ENCODE data around the gene NRAS. TPM values are rescaled to one million over a fixed set of nuclear protein-coding genes. Genes with fewer than 3 reads are reported as not detected.

The NRAS gene
- total and polyA plus RNA-seq, 2 experiments from 2014 or later = 38.7 to 70.7 TPM

- in situ Hi-C loops (cut with MboI) = no loop called here
- Histone ChIP-seq H4K20me1 (ENCODE audit: insufficient read depth) (peaks cover 20% of the 10 kb centered on the region), H2AFZ (no peak overlapping the region), H3K9me3 (ENCODE audit: low read depth) (no peaks in the 10 kb centered on the region), H3K36me3 (ENCODE audit: low read depth) (peaks cover 58% of the 10 kb centered on the region), H3K27me3 (replicated peaks; ENCODE audit: insufficient read depth) (no peaks in the 10 kb centered on the region), H3K9ac (peak overlapping the region; percentile 27; the same call in 1 of the 2 replicates), H3K27ac (peak overlapping the region; percentile 76), H3K9me2 (ENCODE audit: insufficient read depth) (no peaks in the 10 kb centered on the region), H3F3A (ENCODE audit: insufficient read depth) (peaks cover 31% of the 10 kb centered on the region; the same call in 1 of the 2 replicates), H3K4me2 (ENCODE audit: unreplicated experiment) (no peak overlapping the region), H3K4me3 (no peak overlapping the region), H3K4me1 (ENCODE audit: insufficient read depth) (peaks cover 19% of the 10 kb centered on the region), H3K79me2 (ENCODE audit: insufficient read depth) (peaks cover 100% of the 10 kb centered on the region)
- peak; percentile 74 for DNase-seq
- TF ChIP-seq EZH2phosphoT487 (IDR thresholded peaks at IDR 0.05; ENCODE audit: insufficient read depth, low read depth) = no peak
- TF ChIP-seq EZH2 (IDR thresholded peaks at IDR 0.05; ENCODE audit: insufficient read depth, poor library complexity, severe bottlenecking) = no peak
- WGBS, 2 experiments (ENCODE audit: low coverage in 1 of 2, low lambda C conversion rate in 2 of 2, missing lambda C conversion rate in 2 of 2) = 60 to 64% methylated on average over 2 of the region's 2 CpGs
Observed at GRCh38 chr1:114745291-114745690, 28.7 kb upstream of the NRAS start.

- DNase-seq = no peak
- TF ChIP-seq EZH2phosphoT487 (IDR thresholded peaks at IDR 0.05; ENCODE audit: insufficient read depth, low read depth) (no peak), EZH2 (IDR thresholded peaks at IDR 0.05; ENCODE audit: insufficient read depth, poor library complexity, severe bottlenecking) (no peak)
- Histone ChIP-seq H3K9ac (no peak overlapping the region), H3F3A (ENCODE audit: insufficient read depth) (peaks cover 31% of the 10 kb centered on the region; the same call in 1 of the 2 replicates), H3K4me3 (no peak overlapping the region), H3K4me2 (ENCODE audit: unreplicated experiment) (no peak overlapping the region), H3K27me3 (replicated peaks; ENCODE audit: insufficient read depth) (no peaks in the 10 kb centered on the region), H3K9me2 (ENCODE audit: insufficient read depth) (no peaks in the 10 kb centered on the region), H3K4me1 (ENCODE audit: insufficient read depth) (peaks cover 16% of the 10 kb centered on the region), H3K27ac (no peak overlapping the region), H3K36me3 (ENCODE audit: low read depth) (peaks cover 54% of the 10 kb centered on the region), H3K79me2 (ENCODE audit: insufficient read depth) (peaks cover 100% of the 10 kb centered on the region), H3K9me3 (ENCODE audit: low read depth) (no peaks in the 10 kb centered on the region), H2AFZ (no peak overlapping the region), H4K20me1 (ENCODE audit: insufficient read depth) (peaks cover 25% of the 10 kb centered on the region; the same call in 1 of the 2 replicates)
- in situ Hi-C loops (cut with MboI) = no loop called here
- WGBS, 2 experiments (ENCODE audit: low coverage in 1 of 2, low lambda C conversion rate in 2 of 2, missing lambda C conversion rate in 2 of 2) = 98% methylated on average over 11 of the region's 11 CpGs
Observed at GRCh38 chr1:114741963-114742746, 25.6 kb upstream of the NRAS start.

DNA sequence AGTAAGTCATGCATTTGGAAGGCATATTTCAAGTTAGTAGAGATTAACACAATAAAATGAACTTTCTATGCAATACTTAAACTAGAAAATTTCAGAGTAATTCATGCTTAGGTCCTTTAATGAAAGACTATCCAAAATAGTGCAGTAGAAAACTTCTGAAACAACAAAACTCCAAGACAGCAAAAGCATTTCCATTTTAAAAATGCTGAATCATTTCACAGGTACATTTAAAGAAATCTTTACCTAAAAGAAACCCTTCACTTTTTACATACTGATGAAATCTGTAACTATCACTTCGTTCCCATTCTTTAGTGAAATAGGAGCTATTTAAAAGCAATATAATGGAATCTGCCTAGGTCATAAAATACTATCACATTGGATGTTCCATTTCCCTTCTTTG is 23.8 kb upstream of the NRAS start:
- DNase-seq = no peak
- Histone ChIP-seq H4K20me1 (ENCODE audit: insufficient read depth) (peaks cover 21% of the 10 kb centered on the region; the same call in 1 of the 2 replicates), H3K4me2 (ENCODE audit: unreplicated experiment) (no peak overlapping the region), H3K4me1 (ENCODE audit: insufficient read depth) (peaks cover 6% of the 10 kb centered on the region), H3F3A (ENCODE audit: insufficient read depth) (peaks cover 23% of the 10 kb centered on the region; the same call in 1 of the 2 replicates), H3K79me2 (ENCODE audit: insufficient read depth) (peaks cover 100% of the 10 kb centered on the region), H3K9me3 (ENCODE audit: low read depth) (no peaks in the 10 kb centered on the region), H3K27ac (no peak overlapping the region), H2AFZ (no peak overlapping the region), H3K4me3 (no peak overlapping the region), H3K9ac (no peak overlapping the region), H3K9me2 (ENCODE audit: insufficient read depth) (no peaks in the 10 kb centered on the region), H3K27me3 (replicated peaks; ENCODE audit: insufficient read depth) (no peaks in the 10 kb centered on the region), H3K36me3 (ENCODE audit: low read depth) (peaks cover 60% of the 10 kb centered on the region)
- TF ChIP-seq EZH2phosphoT487 (IDR thresholded peaks at IDR 0.05; ENCODE audit: insufficient read depth, low read depth) (no peak), EZH2 (IDR thresholded peaks at IDR 0.05; ENCODE audit: insufficient read depth, poor library complexity, severe bottlenecking) (no peak)
- in situ Hi-C loops (cut with MboI) = no loop called here
- whole genome bisulfite sequencing, 2 experiments (ENCODE audit: low coverage in 1 of 2, low lambda C conversion rate in 2 of 2, missing lambda C conversion rate in 2 of 2) = 98 to 100% methylated on average over 1 of the region's 1 CpG

GRCh38 chr1:114737314-114737849 is 20.8 kb upstream of the NRAS start:
- Histone ChIP-seq H3K4me2 (ENCODE audit: unreplicated experiment) (no peak overlapping the region), H3K4me3 (no peak overlapping the region), H3K79me2 (ENCODE audit: insufficient read depth) (peaks cover 100% of the 10 kb centered on the region), H3K9me2 (ENCODE audit: insufficient read depth) (no peaks in the 10 kb centered on the region), H3K4me1 (ENCODE audit: insufficient read depth) (no peaks in the 10 kb centered on the region), H3K27ac (no peak overlapping the region), H3K27me3 (replicated peaks; ENCODE audit: insufficient read depth) (no peaks in the 10 kb centered on the region), H2AFZ (no peak overlapping the region), H4K20me1 (ENCODE audit: insufficient read depth) (peaks cover 21% of the 10 kb centered on the region; the same call in 1 of the 2 replicates), H3F3A (ENCODE audit: insufficient read depth) (0 out of 2 replicates have a peak, but pooled peaks cover 18% of the 10 kb centered on the region), H3K36me3 (ENCODE audit: low read depth) (peaks cover 80% of the 10 kb centered on the region), H3K9ac (no peak overlapping the region), H3K9me3 (ENCODE audit: low read depth) (no peaks in the 10 kb centered on the region)
- DNase-seq = no peak
- TF ChIP-seq EZH2 (IDR thresholded peaks at IDR 0.05; ENCODE audit: insufficient read depth, poor library complexity, severe bottlenecking) (no peak), EZH2phosphoT487 (IDR thresholded peaks at IDR 0.05; ENCODE audit: insufficient read depth, low read depth) (no peak)
- WGBS, 2 experiments (ENCODE audit: low coverage in 1 of 2, low lambda C conversion rate in 2 of 2, missing lambda C conversion rate in 2 of 2) = 98% methylated on average over 6 of the region's 6 CpGs
- in situ Hi-C loops (cut with MboI) = no loop called here

Data from GM23248 (cell line).